Neural crest cell (in vitro differentiated cells): Measurements from ENCODE around the gene C1orf56. TPM values are rescaled to one million over a fixed set of nuclear protein-coding genes. Genes with fewer than 3 reads are reported as not detected.

Experiments
- DNase-seq: peaks from one replicate; pipeline ENCODE4 v3.0.0; 2021; ENCODE audit warnings: low read depth, mixed read lengths, low spot score
- H3K27ac Mint-ChIP-seq: one replicate; pipeline ENCODE4 v1.8.0; 2021; ENCODE audit warnings: mild to moderate bottlenecking, mixed read lengths; ENCODE audit not compliant: unreplicated experiment
- H3K27me3 Mint-ChIP-seq: 2 replicates; pipeline ENCODE4 v1.8.0; 2021; ENCODE audit warnings: low read depth, mild to moderate bottlenecking, mixed read lengths
- H3K36me3 Mint-ChIP-seq: 2 replicates; pipeline ENCODE4 v1.8.0; 2021; ENCODE audit warnings: low read depth, mild to moderate bottlenecking, mixed read lengths
- H3K4me1 Mint-ChIP-seq: 2 replicates; pipeline ENCODE4 v1.8.0; 2021; ENCODE audit warnings: mixed read lengths
- H3K4me3 Mint-ChIP-seq: one replicate; pipeline ENCODE4 v1.8.0; 2021; ENCODE audit warnings: mild to moderate bottlenecking, mixed read lengths
- H3K9me3 Mint-ChIP-seq: 2 replicates; pipeline ENCODE4 v1.8.0; 2021; ENCODE audit warnings: mixed read lengths
- CTCF ChIP-seq: fragments of 200-600 bp; sonication (generic); conservative IDR thresholded peaks from 2 replicates; pipeline ENCODE4 v1.5.0; 2021; ENCODE audit warnings: antibody characterized with exemption, mild to moderate bottlenecking
- total RNA-seq: library from RNA; stranded (reverse); gene quantifications from 2 replicates; pipeline ENCODE4 v1.2.1, GENCODE V29; 2021

The C1orf56 gene
- total RNA-seq, 1 donor from 2014 or later: 6.3 TPM

DNA sequence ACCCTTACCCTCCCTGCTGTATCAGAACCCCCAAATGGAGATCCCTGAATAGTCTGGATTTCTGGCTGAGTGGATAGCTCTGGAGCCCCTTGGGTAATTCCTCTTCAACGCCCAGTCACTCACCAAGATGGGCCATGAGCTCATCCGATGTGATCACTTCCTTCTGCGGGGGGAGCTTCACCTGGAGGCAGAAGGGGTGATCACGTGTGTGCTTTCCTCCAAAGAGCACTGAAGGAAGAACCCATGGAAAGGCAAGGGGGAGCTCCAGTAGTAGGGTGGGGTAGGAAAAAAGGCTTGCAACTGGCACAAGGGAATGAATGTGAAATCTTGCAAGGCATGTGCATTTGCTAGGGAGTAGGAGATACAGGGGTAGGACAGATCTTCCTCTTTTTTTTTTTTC lies 45.9 kb upstream of the C1orf56 start:
- Mint-ChIP-seq H3K36me3 (no peaks in the 10 kb centered on the region), H3K4me1 (peaks cover 27% of the 10 kb centered on the region), H3K9me3 (no peaks in the 10 kb centered on the region), H3K27ac (no peak overlapping the region), H3K4me3 (no peak overlapping the region), H3K27me3 (no peaks in the 10 kb centered on the region)
- no peak for TF ChIP-seq CTCF
- no peak for DNase-seq

GRCh38 chr1:151002051-151002450 lies 45.5 kb upstream of the C1orf56 start:
- Mint-ChIP-seq H3K36me3 (no peaks in the 10 kb centered on the region), H3K27ac (no peak overlapping the region), H3K4me3 (no peak overlapping the region), H3K27me3 (no peaks in the 10 kb centered on the region), H3K9me3 (no peaks in the 10 kb centered on the region), H3K4me1 (peaks cover 32% of the 10 kb centered on the region)
- no peak for TF ChIP-seq CTCF
- no peak for DNase-seq

DNA sequence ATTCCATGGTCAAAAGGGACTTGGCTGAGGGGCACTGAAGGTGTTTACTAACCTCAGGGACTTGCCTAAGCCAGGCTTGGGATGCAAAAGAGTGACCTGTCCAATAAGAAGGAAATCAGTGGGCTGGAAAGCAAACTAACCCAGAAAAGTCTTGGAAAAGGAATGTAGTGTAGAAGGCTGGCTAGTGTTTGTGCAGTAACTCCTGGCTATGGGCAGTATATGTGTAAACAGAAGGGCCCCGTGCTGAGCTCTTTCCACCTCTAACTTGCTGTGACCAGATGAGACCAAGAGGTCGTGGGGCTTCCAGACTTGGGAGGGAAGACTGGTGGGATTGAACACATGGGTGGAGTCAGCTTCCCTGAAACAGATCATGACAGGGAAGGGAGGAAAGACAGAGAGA lies 44.9 kb upstream of the C1orf56 start:
- peak overlapping the region; percentile 20 for H3K4me3 Mint-ChIP-seq
- H3K27me3 Mint-ChIP-seq: no peaks in the 10 kb centered on the region

DNA sequence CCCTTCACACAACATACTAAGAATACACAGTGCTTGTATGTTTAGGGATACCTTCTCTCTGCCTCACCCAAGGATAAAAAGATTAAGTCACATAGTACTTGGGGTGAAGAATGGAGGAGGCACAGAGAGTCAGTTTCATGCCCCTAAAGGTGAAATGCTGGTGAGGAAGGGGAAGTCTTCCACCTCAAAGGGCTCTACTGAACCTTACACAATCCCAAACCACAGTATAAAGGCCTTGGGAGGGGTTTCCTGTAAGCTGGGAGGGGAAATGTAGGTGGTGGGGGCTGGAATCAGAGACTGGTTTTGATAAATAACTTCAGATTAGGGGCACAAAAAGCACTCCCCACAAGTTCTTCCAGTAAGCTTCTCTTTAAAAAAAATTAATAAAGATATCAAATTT lies 44.4 kb upstream of the C1orf56 start:
- H3K36me3 Mint-ChIP-seq: no peaks in the 10 kb centered on the region
- no peaks in the 10 kb centered on the region for H3K9me3 Mint-ChIP-seq
- no peak overlapping the region for H3K27ac Mint-ChIP-seq
- peak overlapping the region; percentile 20 for H3K4me3 Mint-ChIP-seq
- no peaks in the 10 kb centered on the region for H3K27me3 Mint-ChIP-seq
- peaks cover 43% of the 10 kb centered on the region for H3K4me1 Mint-ChIP-seq
- no peak for DNase-seq
- TF ChIP-seq CTCF: no peak

More for the DNA sequence above, 44.9 kb upstream of the C1orf56 start:
- no peak for DNase-seq
- H3K27ac Mint-ChIP-seq: no peak overlapping the region
- H3K4me1 Mint-ChIP-seq: peaks cover 38% of the 10 kb centered on the region
- no peak for TF ChIP-seq CTCF
- no peaks in the 10 kb centered on the region for H3K9me3 Mint-ChIP-seq
- no peaks in the 10 kb centered on the region for H3K36me3 Mint-ChIP-seq

GRCh38 chr1:151005729-151006319 lies 41.7 kb upstream of the C1orf56 start:
- DNase-seq: no peak
- H3K36me3 Mint-ChIP-seq: no peaks in the 10 kb centered on the region
- peak overlapping the region; percentile 95 for H3K4me3 Mint-ChIP-seq
- TF ChIP-seq CTCF: no peak
- H3K27ac Mint-ChIP-seq: peak overlapping the region; percentile 32
- peaks cover 55% of the 10 kb centered on the region for H3K4me1 Mint-ChIP-seq
- no peaks in the 10 kb centered on the region for H3K27me3 Mint-ChIP-seq
- H3K9me3 Mint-ChIP-seq: no peaks in the 10 kb centered on the region
